Lower leg skin (tissue), 4 donors: Measurements from ENCODE around the gene TBC1D20. TPM values are rescaled to one million over a fixed set of nuclear protein-coding genes. Genes with fewer than 3 reads are reported as not detected.
"Not testable (repeated sequence)": the region's sequence is repeated elsewhere in the genome, so short reads cannot be mapped to it uniquely, and the experiment has no call there.

Experiments
- DNase-seq, 2 donors: peaks; one replicate each; pipeline ENCODE4 v3.0.0-alpha.2; 2019; ENCODE audit warnings: low spot score in 2 of 2
- H3K4me3 ChIP-seq: fragments of 200-600 bp; sonication (generic); 2 replicates; pipeline ENCODE4 v1.5.1; 2017; ENCODE audit warnings: mild to moderate bottlenecking, low read depth; ENCODE audit not compliant: poor library complexity, severe bottlenecking
- CTCF ChIP-seq, 3 donors: fragments of 450-650 bp; IDR thresholded peaks; one replicate each; pipeline ENCODE4 v1.5.1; 2016; ENCODE audit warnings: antibody characterized with exemption in 3 of 3, mild to moderate bottlenecking in 3 of 3, moderate library complexity in 2 of 3
- POLR2A ChIP-seq, 2 donors: fragments of 450-650 bp; IDR thresholded peaks; one replicate each; pipeline ENCODE4 v1.6.1; 2016 to 2017; ENCODE audit warnings: antibody characterized with exemption in 2 of 2, mild to moderate bottlenecking in 1 of 2, moderate library complexity in 1 of 2
- WGBS, 2 donors: methylation state at CpG; one replicate each; pipeline ENCODE4 v1.1.5; 2018; 5-methylcytosine and 5-hydroxymethylcytosine counted together
- intact Hi-C: fragments of 100-400 bp; cut with DNase I; formaldehyde crosslinking; loops from one replicate; pipeline ENCODE4 v1.15.0; 2023; ENCODE audit warnings: low total_unique reads
- total RNA-seq, 4 donors: library from RNA; depleted of rRNA; stranded (reverse); fragments of >200 nt; gene quantifications; one replicate each; pipeline ENCODE4 v1.1.0, GENCODE V29; 2016

The TBC1D20 gene
- 10 to 100 TPM; 36.5 to 44.8 (median 42.5) TPM for total RNA-seq

GRCh38 chr20:462199-462991, at the start of gene TBC1D20:
Gene TBC1D20 (minus strand): TSS chr20:462533. CDS start chr20:462405, 128 bp downstream.
- WGBS, 2 donors = 1 to 2% methylated on average over 36 to 39 of the region's 80 CpGs
- intact Hi-C loops = no loop called here
- TF ChIP-seq CTCF (IDR thresholded peaks at IDR 0.05) (no peak), POLR2A (IDR thresholded peaks at IDR 0.05) (no peak)
- H3K4me3 ChIP-seq = peak within 1 kb of the TSS; percentile 90
- DNase-seq = peak; percentile 80 to 94

- H3K4me3 ChIP-seq, intact Hi-C loops, DNase-seq: not testable (repeated sequence)
- 89 to 92% methylated on average over 9 of the region's 9 CpGs for WGBS, 2 donors
Measured at GRCh38 chr20:510328-511057, 48.2 kb upstream of the TBC1D20 start.

- intact Hi-C loops, H3K4me3 ChIP-seq, DNase-seq: not testable (repeated sequence)
- WGBS, 2 donors = 67 to 68% methylated on average over 6 of the region's 6 CpGs
Measured at GRCh38 chr20:508364-508787, 46.0 kb upstream of the TBC1D20 start.

- intact Hi-C loops = no loop called here
- no peak overlapping the region for H3K4me3 ChIP-seq
- no peak for DNase-seq
- TF ChIP-seq POLR2A (IDR thresholded peaks at IDR 0.05) (no peak), CTCF (IDR thresholded peaks at IDR 0.05) (no peak)
- 88 to 91% methylated on average over 7 of the region's 7 CpGs for WGBS, 2 donors
Measured at GRCh38 chr20:507761-508332, 45.5 kb upstream of the TBC1D20 start.

- WGBS, 2 donors = 90 to 95% methylated on average over 7 of the region's 7 CpGs
- no peak overlapping the region for H3K4me3 ChIP-seq
- no peak for TF ChIP-seq POLR2A (IDR thresholded peaks at IDR 0.05)
- no peak for TF ChIP-seq CTCF (IDR thresholded peaks at IDR 0.05)
- DNase-seq = no peak
- intact Hi-C loops = no loop called here
Measured at GRCh38 chr20:507006-507758, 44.8 kb upstream of the TBC1D20 start.

GRCh38 chr20:504632-505075, 42.3 kb upstream of the TBC1D20 start:
- intact Hi-C loops = no loop called here
- WGBS, 2 donors = 76 to 85% methylated on average over 3 of the region's 3 CpGs
- TF ChIP-seq POLR2A (IDR thresholded peaks at IDR 0.05) (no peak), CTCF (IDR thresholded peaks at IDR 0.05) (no peak)
- no peak for DNase-seq
- no peak overlapping the region for H3K4me3 ChIP-seq
